ENCODE results near the gene IRS1. TPM values are rescaled to one million over a fixed set of nuclear protein-coding genes. Genes with fewer than 3 reads are reported as not detected.

IRS1 gene
- total and polyA plus RNA-seq, 2 donors (not counting 1 experiment from before 2014, with no cell fraction given): 14.3 to 29.1 TPM

DNA sequence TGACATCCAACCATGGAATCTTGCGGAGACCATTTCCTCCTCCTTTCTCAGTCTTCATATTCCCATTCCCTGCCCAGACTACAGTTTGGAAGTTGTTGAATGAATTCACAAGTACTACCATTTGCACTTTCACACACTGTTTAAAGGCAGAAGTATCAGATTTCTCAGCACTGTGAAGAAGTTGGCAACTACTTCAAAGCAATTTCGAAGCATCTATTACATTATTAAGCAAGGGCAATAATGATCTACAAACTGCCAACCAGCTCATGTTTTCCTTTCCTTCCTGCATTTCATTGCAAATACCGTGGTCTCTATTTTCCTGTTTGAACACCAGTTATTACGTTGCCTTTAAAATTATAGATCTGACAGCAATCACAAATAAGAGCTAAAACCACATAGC is 105.5 kb downstream of the IRS1 start:
- H3K79me2 ChIP-seq (ENCODE audit: control insufficient read depth, insufficient read depth, low read length): no peaks in the 10 kb centered on the region
- H4K20me1 ChIP-seq (ENCODE audit: control insufficient read depth, extremely low read depth, insufficient read depth, low read length): no peaks in the 10 kb centered on the region
- H3K27me3 ChIP-seq (ENCODE audit: control insufficient read depth, insufficient read depth, low read length): no peaks in the 10 kb centered on the region
- peak in 1 of 2 donors; percentile 22 for DNase-seq (ENCODE audit: low read depth in 2 of 2)
- no peak for TF ChIP-seq EZH2 (IDR thresholded peaks at IDR 0.05; ENCODE audit: low read length, missing control alignments)
- TF ChIP-seq, protein P1, sequence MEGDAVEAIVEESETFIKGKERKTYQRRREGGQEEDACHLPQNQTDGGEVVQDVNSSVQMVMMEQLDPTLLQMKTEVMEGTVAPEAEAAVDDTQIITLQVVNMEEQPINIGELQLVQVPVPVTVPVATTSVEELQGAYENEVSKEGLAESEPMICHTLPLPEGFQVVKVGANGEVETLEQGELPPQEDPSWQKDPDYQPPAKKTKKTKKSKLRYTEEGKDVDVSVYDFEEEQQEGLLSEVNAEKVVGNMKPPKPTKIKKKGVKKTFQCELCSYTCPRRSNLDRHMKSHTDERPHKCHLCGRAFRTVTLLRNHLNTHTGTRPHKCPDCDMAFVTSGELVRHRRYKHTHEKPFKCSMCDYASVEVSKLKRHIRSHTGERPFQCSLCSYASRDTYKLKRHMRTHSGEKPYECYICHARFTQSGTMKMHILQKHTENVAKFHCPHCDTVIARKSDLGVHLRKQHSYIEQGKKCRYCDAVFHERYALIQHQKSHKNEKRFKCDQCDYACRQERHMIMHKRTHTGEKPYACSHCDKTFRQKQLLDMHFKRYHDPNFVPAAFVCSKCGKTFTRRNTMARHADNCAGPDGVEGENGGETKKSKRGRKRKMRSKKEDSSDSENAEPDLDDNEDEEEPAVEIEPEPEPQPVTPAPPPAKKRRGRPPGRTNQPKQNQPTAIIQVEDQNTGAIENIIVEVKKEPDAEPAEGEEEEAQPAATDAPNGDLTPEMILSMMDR (conservative IDR thresholded peaks at IDR 0.05 in 1 of 2, IDR thresholded peaks at IDR 0.05 in 1 of 2; ENCODE audit: low read depth in 1 of 2, low read length in 2 of 2): no peak
- H2AFZ ChIP-seq (ENCODE audit: low read length): no peak overlapping the region
- H3K9ac ChIP-seq (ENCODE audit: insufficient read depth, low read length): no peak overlapping the region
- H3K4me2 ChIP-seq (ENCODE audit: extremely low read depth, insufficient read depth, low read length): no peak overlapping the region
- peaks cover 2% of the 10 kb centered on the region for H3K4me1 ChIP-seq (ENCODE audit: control insufficient read depth, extremely low read depth, insufficient read depth, low read length)
- no peaks in the 10 kb centered on the region for H3K9me3 ChIP-seq (ENCODE audit: control insufficient read depth, insufficient read depth, low read depth, low read length)
- H3K36me3 ChIP-seq (ENCODE audit: control insufficient read depth, insufficient read depth, low read length): no peaks in the 10 kb centered on the region
- no peak overlapping the region for H3K27ac ChIP-seq (ENCODE audit: insufficient read depth, low read length)
- H3K4me3 ChIP-seq (replicated peaks in 1 of 4; ENCODE audit: control extremely low read depth in 1 of 4, insufficient read depth in 1 of 4, low read depth in 3 of 4, low read length in 4 of 4): no peak overlapping the region

DNA sequence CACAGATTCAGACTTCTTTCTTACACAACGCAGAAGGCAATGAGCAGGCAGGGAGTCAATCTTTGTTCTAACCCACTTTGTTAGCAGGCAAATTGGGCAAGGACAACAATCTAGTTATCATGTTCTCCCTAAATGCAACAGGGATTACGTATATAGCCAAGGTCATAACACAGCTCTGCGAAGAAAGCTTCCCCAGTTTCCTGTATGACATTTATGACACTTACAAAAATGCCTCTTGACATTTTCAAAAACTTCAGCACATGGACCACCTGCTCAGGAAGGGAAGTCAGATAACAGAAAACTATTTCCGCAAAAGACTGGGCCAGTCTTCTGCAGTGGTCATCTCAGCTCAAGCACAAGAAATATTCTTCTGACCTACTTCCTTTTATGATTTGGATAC is 106.1 kb downstream of the IRS1 start:
- Histone ChIP-seq H3K36me3 (ENCODE audit: control insufficient read depth, insufficient read depth, low read length) (no peaks in the 10 kb centered on the region), H3K27me3 (ENCODE audit: control insufficient read depth, insufficient read depth, low read length) (no peaks in the 10 kb centered on the region), H2AFZ (ENCODE audit: low read length) (no peak overlapping the region), H3K4me2 (ENCODE audit: extremely low read depth, insufficient read depth, low read length) (no peak overlapping the region), H3K79me2 (ENCODE audit: control insufficient read depth, insufficient read depth, low read length) (no peaks in the 10 kb centered on the region), H3K27ac (ENCODE audit: insufficient read depth, low read length) (no peak overlapping the region), H3K4me3 (replicated peaks in 1 of 4; ENCODE audit: control extremely low read depth in 1 of 4, insufficient read depth in 1 of 4, low read depth in 3 of 4, low read length in 4 of 4) (no peak overlapping the region), H3K9me3 (ENCODE audit: control insufficient read depth, insufficient read depth, low read depth, low read length) (no peaks in the 10 kb centered on the region), H3K9ac (ENCODE audit: insufficient read depth, low read length) (no peak overlapping the region), H3K4me1 (ENCODE audit: control insufficient read depth, extremely low read depth, insufficient read depth, low read length) (no peaks in the 10 kb centered on the region), H4K20me1 (ENCODE audit: control insufficient read depth, extremely low read depth, insufficient read depth, low read length) (no peaks in the 10 kb centered on the region)
- no peak for DNase-seq (ENCODE audit: low read depth in 2 of 2)
- TF ChIP-seq, protein P1 (conservative IDR thresholded peaks at IDR 0.05 in 1 of 2, IDR thresholded peaks at IDR 0.05 in 1 of 2; ENCODE audit: low read depth in 1 of 2, low read length in 2 of 2): no peak
- no peak for TF ChIP-seq EZH2 (IDR thresholded peaks at IDR 0.05; ENCODE audit: low read length, missing control alignments)

DNA sequence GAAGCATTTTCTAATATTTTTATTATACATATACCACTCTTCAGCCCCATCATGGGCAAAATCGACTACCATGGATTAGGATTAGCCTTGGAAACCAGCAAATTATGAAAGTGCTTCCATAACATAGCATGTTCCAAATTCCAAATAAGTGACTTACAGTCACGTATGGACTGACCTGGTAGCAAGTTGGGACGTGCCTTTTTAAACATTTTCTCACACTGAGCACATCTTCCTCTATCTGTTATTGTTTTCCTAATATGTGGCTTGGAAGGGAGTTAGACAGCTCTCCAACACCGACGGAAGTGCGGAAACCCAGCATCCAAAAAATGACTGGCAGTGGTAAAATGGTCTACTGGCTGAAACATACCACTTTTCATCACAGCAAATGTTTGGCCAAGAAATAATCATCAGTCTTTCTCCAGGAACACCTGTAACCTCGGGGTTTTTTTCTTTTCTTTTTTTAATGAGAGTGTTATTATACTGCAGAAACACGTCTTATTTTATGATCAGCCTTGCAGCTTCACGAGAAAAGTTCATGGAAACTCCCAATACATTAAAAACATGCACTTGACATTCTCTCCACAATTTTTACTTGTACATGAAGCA is 107.0 kb downstream of the IRS1 start:
- Histone ChIP-seq H3K9me3 (ENCODE audit: control insufficient read depth, insufficient read depth, low read depth, low read length) (no peaks in the 10 kb centered on the region), H3K4me3 (replicated peaks in 1 of 4; ENCODE audit: control extremely low read depth in 1 of 4, insufficient read depth in 1 of 4, low read depth in 3 of 4, low read length in 4 of 4) (no peak overlapping the region)

More for the DNA sequence above, 107.0 kb downstream of the IRS1 start:
- Histone ChIP-seq H2AFZ (ENCODE audit: low read length) (no peak overlapping the region), H3K27me3 (ENCODE audit: control insufficient read depth, insufficient read depth, low read length) (no peaks in the 10 kb centered on the region), H3K4me1 (ENCODE audit: control insufficient read depth, extremely low read depth, insufficient read depth, low read length) (no peaks in the 10 kb centered on the region), H3K79me2 (ENCODE audit: control insufficient read depth, insufficient read depth, low read length) (no peaks in the 10 kb centered on the region), H3K36me3 (ENCODE audit: control insufficient read depth, insufficient read depth, low read length) (no peaks in the 10 kb centered on the region), H3K9ac (ENCODE audit: insufficient read depth, low read length) (no peak overlapping the region), H4K20me1 (ENCODE audit: control insufficient read depth, extremely low read depth, insufficient read depth, low read length) (no peaks in the 10 kb centered on the region), H3K4me2 (ENCODE audit: extremely low read depth, insufficient read depth, low read length) (no peak overlapping the region), H3K27ac (ENCODE audit: insufficient read depth, low read length) (no peak overlapping the region)
- DNase-seq (ENCODE audit: low read depth in 2 of 2): no peak
- TF ChIP-seq EZH2 (IDR thresholded peaks at IDR 0.05; ENCODE audit: low read length, missing control alignments): no peak
- TF ChIP-seq, protein P1 (conservative IDR thresholded peaks at IDR 0.05 in 1 of 2, IDR thresholded peaks at IDR 0.05 in 1 of 2; ENCODE audit: low read depth in 1 of 2, low read length in 2 of 2): no peak

Data from fibroblast of lung (primary cell).